Kidney epithelial cell (primary cell): Measurements from ENCODE around the gene SH2B2. TPM values are rescaled to one million over a fixed set of nuclear protein-coding genes. Genes with fewer than 3 reads are reported as not detected.
A peak's percentile ranks its signal among the peaks of the same experiment; 100 is the strongest.

Experiments
- DNase-seq: peaks from one replicate; pipeline ENCODE4 v3.0.0-alpha.2; 2010; ENCODE audit warnings: low read depth
- H3K27me3 ChIP-seq: 2 replicates; pipeline ENCODE4 v1.6.0; 2011; ENCODE audit warnings: low read length; ENCODE audit not compliant: control insufficient read depth, insufficient read depth
- H3K36me3 ChIP-seq: 2 replicates; pipeline ENCODE4 v1.5.1; 2011; ENCODE audit warnings: low read length; ENCODE audit not compliant: control insufficient read depth, insufficient read depth
- H3K4me3 ChIP-seq: 2 replicates; pipeline ENCODE4 v1.5.1; 2011; ENCODE audit warnings: low read depth, mild to moderate bottlenecking, control low read depth, low read length
- CTCF ChIP-seq: IDR thresholded peaks from 2 replicates; pipeline ENCODE4 v1.5.1; 2011; ENCODE audit warnings: mild to moderate bottlenecking, moderate library complexity, low read length, control low read depth, inconsistent platforms; ENCODE audit not compliant: insufficient read depth, poor library complexity, severe bottlenecking
- total RNA-seq: library from RNA; depleted of rRNA; stranded (reverse); fragments of >200 nt; gene quantifications from 2 replicates; pipeline ENCODE4 v1.2.3, GENCODE V29; 2015

SH2B2 gene
- total RNA-seq, 1 donor from 2014 or later, result 10.0 TPM

DNA sequence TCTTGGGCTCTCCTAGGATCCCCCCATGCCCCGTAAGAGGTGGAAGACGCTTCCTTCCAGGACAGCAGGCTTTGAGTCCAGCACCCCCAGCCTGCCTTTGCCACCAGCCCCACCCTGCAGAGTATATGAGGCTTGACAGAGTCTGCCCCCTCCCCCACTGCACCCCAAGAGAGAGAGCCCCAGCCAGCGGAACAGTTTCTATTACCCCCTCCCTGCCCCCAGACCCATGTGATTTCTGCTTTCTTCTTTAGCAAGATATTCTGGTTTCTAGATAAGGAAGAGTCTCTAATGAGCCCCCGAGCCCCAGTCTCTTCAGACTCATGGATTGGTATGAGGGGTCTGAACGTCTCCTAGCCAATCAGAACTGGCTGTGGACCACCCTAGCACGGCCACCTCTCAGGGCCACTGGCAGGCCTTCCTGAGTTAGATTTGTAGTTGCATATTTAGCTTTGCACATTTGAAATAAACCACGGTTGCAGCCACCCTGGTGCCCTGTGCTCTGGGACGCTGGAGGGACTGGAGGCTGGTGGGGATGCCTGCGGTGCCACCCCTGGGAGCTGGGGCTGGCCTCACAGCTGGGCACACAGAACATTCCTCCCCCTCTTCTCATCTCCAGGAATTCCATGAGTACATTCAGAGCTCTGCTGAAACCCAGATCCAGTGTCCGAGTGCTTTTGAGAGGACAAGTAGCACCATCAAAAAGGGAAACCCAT lies 3.0 kb upstream of the SH2B2 start:
- no peak for TF ChIP-seq CTCF
- Histone ChIP-seq H3K4me3 (no peak overlapping the region), H3K27me3 (peaks cover 6% of the 10 kb centered on the region), H3K36me3 (no peaks in the 10 kb centered on the region)
- no peak for DNase-seq

DNA sequence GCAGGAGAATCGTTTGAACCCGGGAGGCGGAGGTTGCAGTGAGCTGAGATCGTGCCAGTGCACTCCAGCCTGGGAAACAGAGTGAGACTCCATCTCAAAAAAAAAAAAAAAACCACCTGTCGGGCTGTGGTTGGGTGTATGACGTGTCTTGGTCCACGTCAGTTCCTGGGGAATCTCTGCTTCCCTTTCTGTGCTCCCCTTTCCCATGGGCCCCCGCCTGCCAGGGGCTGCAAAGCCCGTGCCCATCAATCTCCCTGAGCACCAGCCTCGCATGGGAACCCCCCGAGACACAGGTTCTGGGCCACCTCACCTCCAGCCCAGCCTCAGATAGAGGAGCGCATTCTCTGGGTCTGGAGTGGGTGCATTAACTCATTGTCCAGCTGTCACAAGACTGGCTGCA lies 2.3 kb upstream of the SH2B2 start:
- no peak for DNase-seq
- H3K4me3 ChIP-seq, result no peak overlapping the region
- H3K36me3 ChIP-seq, result no peaks in the 10 kb centered on the region
- H3K27me3 ChIP-seq, result peaks cover 6% of the 10 kb centered on the region
- no peak for TF ChIP-seq CTCF

DNA sequence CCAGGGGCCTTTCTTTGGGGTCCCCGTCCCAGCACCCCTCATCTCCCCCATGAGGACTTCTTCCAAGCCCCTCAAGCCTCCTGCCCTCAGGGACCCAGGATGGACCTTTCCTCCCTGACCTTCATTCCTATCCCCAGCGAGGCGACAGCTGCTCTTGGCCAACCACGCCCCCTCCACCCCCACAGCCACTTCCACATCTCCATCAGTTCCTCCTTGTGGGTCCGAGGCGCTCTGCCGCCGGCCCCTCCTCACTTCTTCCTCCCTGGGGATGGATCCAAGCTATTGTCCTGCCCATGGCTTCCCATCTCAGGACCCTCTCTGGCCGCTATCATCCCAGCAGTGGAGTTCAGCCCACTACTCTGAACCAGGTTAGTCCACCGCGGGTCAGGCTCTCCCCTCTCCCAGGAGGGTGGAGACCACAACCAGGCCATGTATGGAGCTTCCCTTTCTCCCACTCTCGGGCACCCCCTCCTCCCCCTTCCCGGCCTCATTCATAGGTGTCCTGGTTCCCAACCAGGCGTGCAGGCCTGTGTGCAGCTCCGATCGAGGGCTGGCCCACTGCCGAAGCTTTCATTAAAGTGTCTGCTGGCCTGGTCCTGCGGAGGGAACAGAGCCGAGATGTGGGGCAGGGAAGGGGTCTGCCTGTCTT lies 1.7 kb upstream of the SH2B2 start:
- no peak for TF ChIP-seq CTCF
- H3K36me3 ChIP-seq, result no peaks in the 10 kb centered on the region
- no peak for DNase-seq
- H3K27me3 ChIP-seq, result peaks cover 6% of the 10 kb centered on the region
- H3K4me3 ChIP-seq, result no peak overlapping the region

GRCh38 chr7:102285540-102286236 lies 980 bp upstream of the SH2B2 start:
- DNase-seq, result no peak
- peak overlapping the region; percentile 53 for H3K4me3 ChIP-seq
- H3K36me3 ChIP-seq, result no peaks in the 10 kb centered on the region
- peaks cover 6% of the 10 kb centered on the region for H3K27me3 ChIP-seq
- TF ChIP-seq CTCF, result no peak

DNA sequence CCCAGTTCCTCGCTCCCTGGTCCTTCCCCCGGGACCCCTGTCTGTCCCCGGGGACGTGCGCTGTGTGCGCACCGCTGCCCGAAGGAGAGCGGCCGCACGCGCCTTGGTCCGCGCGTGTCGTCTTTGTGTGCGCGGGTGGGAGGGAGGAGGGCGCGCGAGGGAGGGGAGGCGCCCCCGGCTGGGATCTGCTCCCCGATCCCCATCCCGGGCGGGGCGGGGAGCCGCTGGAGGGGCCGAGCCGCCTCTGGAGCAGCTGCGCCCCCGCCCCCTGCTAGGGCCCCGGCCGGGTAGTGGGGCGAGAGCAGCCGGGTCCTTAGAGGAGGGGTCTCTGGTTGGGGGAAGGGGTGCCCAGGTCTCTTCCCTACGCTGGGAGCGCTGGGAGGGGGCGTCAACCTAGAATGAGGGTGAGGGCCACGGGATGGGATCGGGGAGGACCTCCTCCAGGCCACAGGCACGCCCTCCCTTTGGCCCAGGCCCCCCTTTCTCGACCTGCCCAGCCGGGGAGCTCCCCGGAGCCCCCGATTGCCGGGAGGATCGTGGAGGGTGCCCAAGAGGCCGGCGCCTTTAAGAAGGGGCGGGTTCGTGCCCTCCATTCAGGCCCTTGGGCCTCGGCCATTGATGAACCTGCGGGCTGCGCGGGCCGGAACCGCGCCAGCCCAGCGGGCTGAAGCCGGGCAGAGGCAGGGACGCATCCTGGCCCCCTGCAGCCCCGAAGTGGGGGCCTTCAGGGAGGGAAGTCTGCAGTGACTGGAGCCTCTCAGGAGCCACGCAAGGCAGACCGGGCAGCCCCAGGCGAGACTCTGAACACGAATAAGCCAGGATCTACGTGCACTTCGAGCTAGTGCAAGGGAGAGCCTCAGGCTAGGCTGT lies 678 bp downstream of the SH2B2 start:
- no peak for TF ChIP-seq CTCF
- Histone ChIP-seq H3K4me3 (peak overlapping the region; percentile 79), H3K36me3 (no peaks in the 10 kb centered on the region), H3K27me3 (peaks cover 6% of the 10 kb centered on the region)
- DNase-seq, result no peak
